ENCODE measurements around the gene CDK6.

- TF ChIP-seq CTCF (IDR thresholded peaks at IDR 0.05; ENCODE audit: low read depth, low read length, missing input control) (no peak), REST (IDR thresholded peaks at IDR 0.05) (no peak), TAF1 (conservative IDR thresholded peaks at IDR 0.05) (no peak), RXRA (IDR thresholded peaks at IDR 0.05) (no peak), MAX (IDR thresholded peaks at IDR 0.05) (no peak), ZBTB33 (IDR thresholded peaks at IDR 0.05) (no peak), RAD21 (IDR thresholded peaks at IDR 0.05) (no peak), FOXA1 (IDR thresholded peaks at IDR 0.05) (no peak)
These were observed 128.9 kb downstream of the CDK6 start for GRCh38 chr7:92707435-92707834.

Data from liver (tissue), 3 donors.